ENCODE measurements around the gene DAZAP2. TPM values are rescaled to one million over a fixed set of nuclear protein-coding genes. Genes with fewer than 3 reads are reported as not detected.

DAZAP2 gene
- total and polyA plus RNA-seq, 9 of the 15 experiments (the other 6 are each of a cell fraction or from before 2014, with no cell fraction given), result 116 to 668 (median 227) TPM

- TF ChIP-seq CHAMP1 (IDR thresholded peaks at IDR 0.05) (no peak), HIVEP1 (CRISPR knock-in tag; IDR thresholded peaks at IDR 0.05) (no peak), ZNF766 (CRISPR knock-in tag; conservative IDR thresholded peaks at IDR 0.05) (peak; percentile 40; the same call in 1 of the 2 replicates), LARP7 (IDR thresholded peaks at IDR 0.05) (no peak), ARNT (IDR thresholded peaks at IDR 0.05) (no peak), SREBF1 (IDR thresholded peaks at IDR 0.05; ENCODE audit: borderline replicate concordance, low read depth, low read length) (no peak), TFAP4 (CRISPR knock-in tag; IDR thresholded peaks at IDR 0.05; ENCODE audit: borderline replicate concordance) (peak; percentile 90), SIN3A (IDR thresholded peaks at IDR 0.05; ENCODE audit: borderline replicate concordance in 2 of 2, control insufficient read depth in 1 of 2, low read depth in 2 of 2, low read length in 2 of 2) (peak in 1 of 2 experiments; percentile 42; a peak in 1 of 4 replicates), ETV1 (tag; conservative IDR thresholded peaks at IDR 0.05; ENCODE audit: low read depth) (peak; percentile 39; the same call in 1 of the 2 replicates), CTCFL (IDR thresholded peaks at IDR 0.05; ENCODE audit: borderline replicate concordance, insufficient read depth, low read depth, low read length, poor library complexity, severe bottlenecking) (peak; percentile 54), NCOR1 (IDR thresholded peaks at IDR 0.05) (0 out of 2 replicates have a peak, but pooled peaks have one; percentile 31), SAP30 (IDR thresholded peaks at IDR 0.05; ENCODE audit: borderline replicate concordance, insufficient read depth, low read depth, low read length, poor library complexity, severe bottlenecking) (peak; percentile 47), BCL6 (CRISPR knock-in tag; IDR thresholded peaks at IDR 0.05) (no peak), GABPB1 (CRISPR knock-in tag; IDR thresholded peaks at IDR 0.05) (peak; percentile 46; the same call in 1 of the 2 replicates), CAMTA2 (CRISPR knock-in tag; conservative IDR thresholded peaks at IDR 0.05) (no peak), SP1 (CRISPR knock-in tag; IDR thresholded peaks at IDR 0.05) (0 out of 2 replicates have a peak, but pooled peaks have one; percentile 25), ZNF740 (CRISPR knock-in tag; IDR thresholded peaks at IDR 0.05) (no peak), ZNF740 (tag; IDR thresholded peaks at IDR 0.05) (no peak; a peak in 1 of 4 replicates), PHF8 (IDR thresholded peaks at IDR 0.05; ENCODE audit: borderline replicate concordance, low read length) (peak; percentile 57)
Observed at GRCh38 chr12:51217968-51218606, 20.5 kb upstream of the DAZAP2 start, which contains the start of gene POU6F1 (continued).

Measured in K562 (cell line).